IPS-18c (cell line): Measurements from ENCODE around the gene PID1.

ENCODE experiments used
- H3K4me3 ChIP-seq: 2 replicates; pipeline ENCODE4 v1.7.0; 2013; ENCODE audit warnings: low read depth, mild to moderate bottlenecking, low read length, moderate library complexity; ENCODE audit not compliant: insufficient read depth
- H3K9me3 ChIP-seq: one replicate; pipeline ENCODE4 v1.6.1; 2013; ENCODE audit warnings: mild to moderate bottlenecking, low read length, moderate library complexity; ENCODE audit not compliant: control insufficient read depth, insufficient read depth

Gene PID1

GRCh38 chr2:229231885-229232284, 39.2 kb downstream of the PID1 start:
- Histone ChIP-seq H3K9me3 (no peaks in the 10 kb centered on the region), H3K4me3 (no peak overlapping the region)

GRCh38 chr2:229231328-229231868, 39.7 kb downstream of the PID1 start:
- H3K4me3 ChIP-seq: no peak overlapping the region
- no peaks in the 10 kb centered on the region for H3K9me3 ChIP-seq

GRCh38 chr2:229230911-229231310, 40.2 kb downstream of the PID1 start:
- H3K9me3 ChIP-seq: no peaks in the 10 kb centered on the region
- H3K4me3 ChIP-seq: no peak overlapping the region

GRCh38 chr2:229230256-229230655, 40.8 kb downstream of the PID1 start:
- no peak overlapping the region for H3K4me3 ChIP-seq
- H3K9me3 ChIP-seq: no peaks in the 10 kb centered on the region

GRCh38 chr2:229226382-229226781, 44.7 kb downstream of the PID1 start:
- Histone ChIP-seq H3K9me3 (no peaks in the 10 kb centered on the region), H3K4me3 (no peak overlapping the region)

- Histone ChIP-seq H3K4me3 (no peak overlapping the region), H3K9me3 (no peaks in the 10 kb centered on the region)
Observed at GRCh38 chr2:229223107-229223506, 48.0 kb downstream of the PID1 start.

- Histone ChIP-seq H3K4me3 (no peak overlapping the region), H3K9me3 (no peaks in the 10 kb centered on the region)
Observed at GRCh38 chr2:229221641-229222040, 49.4 kb downstream of the PID1 start.

GRCh38 chr2:229220254-229220653, 50.8 kb downstream of the PID1 start:
- H3K9me3 ChIP-seq: no peaks in the 10 kb centered on the region
- H3K4me3 ChIP-seq: no peak overlapping the region

GRCh38 chr2:229218329-229218921, 52.7 kb downstream of the PID1 start:
- no peaks in the 10 kb centered on the region for H3K9me3 ChIP-seq
- H3K4me3 ChIP-seq: no peak overlapping the region

GRCh38 chr2:229212241-229212640, 58.8 kb downstream of the PID1 start:
- Histone ChIP-seq H3K4me3 (no peak overlapping the region), H3K9me3 (no peaks in the 10 kb centered on the region)

GRCh38 chr2:229210641-229211040, 60.4 kb downstream of the PID1 start:
- no peak overlapping the region for H3K4me3 ChIP-seq
- no peaks in the 10 kb centered on the region for H3K9me3 ChIP-seq

- H3K4me3 ChIP-seq: no peak overlapping the region
- no peaks in the 10 kb centered on the region for H3K9me3 ChIP-seq
Observed at GRCh38 chr2:229206548-229206947, 64.5 kb downstream of the PID1 start.

GRCh38 chr2:229205704-229206103, 65.4 kb downstream of the PID1 start:
- no peak overlapping the region for H3K4me3 ChIP-seq
- H3K9me3 ChIP-seq: no peaks in the 10 kb centered on the region

- no peak overlapping the region for H3K4me3 ChIP-seq
Observed at GRCh38 chr2:229202646-229203045, 68.4 kb downstream of the PID1 start.

GRCh38 chr2:229201521-229201920, 69.6 kb downstream of the PID1 start:
- no peaks in the 10 kb centered on the region for H3K9me3 ChIP-seq

More at GRCh38 chr2:229202646-229203045, 68.4 kb downstream of the PID1 start:
- no peaks in the 10 kb centered on the region for H3K9me3 ChIP-seq

GRCh38 chr2:229199267-229199666, 71.8 kb downstream of the PID1 start:
- no peaks in the 10 kb centered on the region for H3K9me3 ChIP-seq
- H3K4me3 ChIP-seq: no peak overlapping the region

More at GRCh38 chr2:229201521-229201920, 69.6 kb downstream of the PID1 start:
- no peak overlapping the region for H3K4me3 ChIP-seq

GRCh38 chr2:229196448-229196847, 74.6 kb downstream of the PID1 start:
- no peaks in the 10 kb centered on the region for H3K9me3 ChIP-seq

GRCh38 chr2:229195346-229195947, 75.6 kb downstream of the PID1 start:
- Histone ChIP-seq H3K9me3 (no peaks in the 10 kb centered on the region), H3K4me3 (no peak overlapping the region)

More at GRCh38 chr2:229196448-229196847, 74.6 kb downstream of the PID1 start:
- H3K4me3 ChIP-seq: no peak overlapping the region
